ENCODE results near the gene CCDC92.

DNA sequence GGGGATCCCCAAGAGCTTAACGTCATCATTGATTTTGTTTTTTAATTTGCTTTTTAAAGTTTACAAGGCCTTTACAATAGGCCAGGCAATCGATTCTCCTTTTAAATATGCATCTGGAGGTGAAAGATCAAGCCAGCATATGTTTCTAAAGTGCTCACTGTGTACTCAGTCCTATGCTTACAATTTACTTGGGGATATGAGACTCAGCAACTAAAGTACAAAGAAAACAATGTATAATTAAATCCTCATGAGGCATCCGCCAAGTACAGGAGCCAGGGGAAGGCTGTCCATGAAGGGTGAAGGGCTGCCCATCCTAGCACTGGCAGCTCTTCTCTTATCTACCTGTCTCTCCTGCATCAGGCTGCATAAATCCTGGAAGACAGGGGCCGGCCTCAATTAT lies 11.8 kb downstream of the CCDC92 start:
- TF ChIP-seq, protein P1, sequence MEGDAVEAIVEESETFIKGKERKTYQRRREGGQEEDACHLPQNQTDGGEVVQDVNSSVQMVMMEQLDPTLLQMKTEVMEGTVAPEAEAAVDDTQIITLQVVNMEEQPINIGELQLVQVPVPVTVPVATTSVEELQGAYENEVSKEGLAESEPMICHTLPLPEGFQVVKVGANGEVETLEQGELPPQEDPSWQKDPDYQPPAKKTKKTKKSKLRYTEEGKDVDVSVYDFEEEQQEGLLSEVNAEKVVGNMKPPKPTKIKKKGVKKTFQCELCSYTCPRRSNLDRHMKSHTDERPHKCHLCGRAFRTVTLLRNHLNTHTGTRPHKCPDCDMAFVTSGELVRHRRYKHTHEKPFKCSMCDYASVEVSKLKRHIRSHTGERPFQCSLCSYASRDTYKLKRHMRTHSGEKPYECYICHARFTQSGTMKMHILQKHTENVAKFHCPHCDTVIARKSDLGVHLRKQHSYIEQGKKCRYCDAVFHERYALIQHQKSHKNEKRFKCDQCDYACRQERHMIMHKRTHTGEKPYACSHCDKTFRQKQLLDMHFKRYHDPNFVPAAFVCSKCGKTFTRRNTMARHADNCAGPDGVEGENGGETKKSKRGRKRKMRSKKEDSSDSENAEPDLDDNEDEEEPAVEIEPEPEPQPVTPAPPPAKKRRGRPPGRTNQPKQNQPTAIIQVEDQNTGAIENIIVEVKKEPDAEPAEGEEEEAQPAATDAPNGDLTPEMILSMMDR (IDR thresholded peaks at IDR 0.05) = no peak
- no peak for TF ChIP-seq POLR2A (IDR thresholded peaks at IDR 0.05)
